ENCODE results near the gene SLCO2A1.

DNA sequence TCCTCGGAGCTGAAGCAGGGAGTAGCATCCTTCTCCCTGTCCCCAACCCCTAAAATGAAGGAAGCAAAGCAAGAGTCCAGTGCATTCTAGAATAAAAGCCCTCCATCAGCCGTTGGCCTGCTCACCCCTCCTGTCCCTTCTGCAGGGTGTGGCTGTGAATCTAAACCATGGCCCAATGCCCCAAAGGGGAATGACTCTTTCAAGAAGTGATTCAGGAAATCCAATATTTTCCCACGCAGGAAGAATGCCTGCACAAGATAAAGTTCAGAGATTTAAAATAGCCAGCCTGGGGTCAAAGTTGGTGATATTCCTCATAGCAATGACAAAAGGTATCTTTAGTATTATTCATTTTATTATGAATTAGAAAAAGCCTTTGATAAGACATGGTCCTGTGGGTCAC is 38.5 kb downstream of the SLCO2A1 start:
- no peak for TF ChIP-seq YY1 (IDR thresholded peaks at IDR 0.05; ENCODE audit: insufficient read depth, insufficient read length)
- TF ChIP-seq ZNF274 (IDR thresholded peaks at IDR 0.05; ENCODE audit: low read depth, low read length) = no peak

Data from NT2/D1 (cell line).